ENCODE measurements around the gene CLCN4. TPM values are rescaled to one million over a fixed set of nuclear protein-coding genes. Genes with fewer than 3 reads are reported as not detected.

The CLCN4 gene
- total and polyA plus RNA-seq, 2 of the 8 experiments (the other 6 are each of a cell fraction or from before 2014, with no cell fraction given): 3.3 to 11.2 TPM

DNA sequence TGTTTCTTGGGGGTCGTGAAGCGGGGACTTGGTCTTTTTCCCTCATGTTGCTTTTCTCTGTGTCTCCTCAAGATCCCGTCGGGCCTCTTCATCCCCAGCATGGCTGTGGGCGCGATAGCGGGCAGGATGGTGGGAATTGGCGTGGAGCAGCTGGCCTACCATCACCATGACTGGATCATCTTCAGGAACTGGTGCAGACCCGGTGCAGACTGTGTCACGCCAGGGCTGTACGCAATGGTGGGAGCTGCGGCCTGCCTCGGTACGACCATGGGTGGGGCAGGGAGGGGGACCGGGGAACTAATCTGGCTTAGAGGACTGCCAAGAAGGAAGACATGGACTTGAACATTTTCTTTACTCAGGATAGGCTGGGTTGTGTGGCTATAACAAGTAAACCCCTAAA, 55.6 kb downstream of the CLCN4 start:
- H2BK15ac ChIP-seq (ENCODE audit: low read length): no peak overlapping the region
- H3K79me2 ChIP-seq (ENCODE audit: control insufficient read depth in 1 of 2, insufficient read depth in 2 of 2, low read length in 2 of 2): no peaks in the 10 kb centered on the region
- no peak for FAIRE-seq
- no peak overlapping the region for H3K4me3 ChIP-seq (ENCODE audit: extremely low read depth in 1 of 4, insufficient read depth in 2 of 4, low read depth in 3 of 4, low read length in 4 of 4)
- H3K4ac ChIP-seq (replicated peaks; ENCODE audit: insufficient read length, low read depth, low read length): no peak overlapping the region
- H4K8ac ChIP-seq (ENCODE audit: extremely low read depth, insufficient read depth, low read length): no peak overlapping the region
- no peak overlapping the region for H3K4me2 ChIP-seq (ENCODE audit: insufficient read depth in 1 of 2, low read depth in 2 of 2, low read length in 2 of 2)
- no peaks in the 10 kb centered on the region for H3K79me1 ChIP-seq (ENCODE audit: low read depth, low read length)
- WGBS, 2 experiments (ENCODE audit: extremely low coverage in 1 of 2, insufficient coverage in 1 of 2, insufficient read length in 1 of 2, insufficient replicate concordance in 2 of 2, low coverage in 1 of 2, low lambda C conversion rate in 2 of 2, missing lambda C conversion rate in 1 of 2): 87% methylated on average over 4 of the region's 15 CpGs; no CpG with 5 or more reads in 1 of the 2 experiments
- H3K27me3 ChIP-seq (replicated peaks in 1 of 4; ENCODE audit: control insufficient read depth in 3 of 4, extremely low read depth in 1 of 4, insufficient read depth in 3 of 4, low read length in 3 of 4): no peaks in the 10 kb centered on the region
- H4K20me1 ChIP-seq (replicated peaks in 1 of 2; ENCODE audit: control insufficient read depth in 1 of 2, insufficient read depth in 2 of 2, low read length in 2 of 2): peaks cover 0 to 1% of the 10 kb centered on the region in 2 experiments
- POLR2A ChIA-PET (ENCODE audit: partially characterized antibody): no interaction called here
- no peak overlapping the region for H3K56ac ChIP-seq (replicated peaks; ENCODE audit: insufficient read length, low read depth, low read length)
- no peaks in the 10 kb centered on the region for H3K9me3 ChIP-seq (ENCODE audit: insufficient read depth in 2 of 2, low read depth in 1 of 2, low read length in 1 of 2)
- H3K18ac ChIP-seq (ENCODE audit: extremely low read depth, low read length): no peak overlapping the region
- H3K23ac ChIP-seq (ENCODE audit: insufficient read length): no peak overlapping the region
- H3K9ac ChIP-seq (replicated peaks in 1 of 4; ENCODE audit: extremely low read depth in 1 of 4, low read depth in 3 of 4, low read length in 3 of 4): no peak overlapping the region
- no peak overlapping the region for H2BK20ac ChIP-seq (ENCODE audit: low read length)
- no peak overlapping the region for H2BK5ac ChIP-seq (ENCODE audit: low read depth, low read length)
- no peak overlapping the region for H4K91ac ChIP-seq (replicated peaks; ENCODE audit: insufficient read length, low read length)
- DNase-seq (ENCODE audit: low read depth in 1 of 2, low spot score in 2 of 2): no peak
- H2AK5ac ChIP-seq (ENCODE audit: low read depth, low read length): no peak overlapping the region
- CTCF ChIA-PET (ENCODE audit: partially characterized antibody): no interaction called here
- no peak overlapping the region for H4K5ac ChIP-seq (ENCODE audit: insufficient read length, low read depth, low read length)
- H3K4me1 ChIP-seq (replicated peaks in 1 of 4; ENCODE audit: control insufficient read depth in 3 of 4, insufficient read depth in 4 of 4, low read length in 3 of 4): no peaks in the 10 kb centered on the region
- no peak overlapping the region for H3K27ac ChIP-seq (ENCODE audit: low read depth, low read length)
- no peak for TF ChIP-seq CHD2 (IDR thresholded peaks at IDR 0.05; ENCODE audit: low read length)
- TF ChIP-seq SAP30 (IDR thresholded peaks at IDR 0.05; ENCODE audit: insufficient read depth, insufficient replicate concordance, low read length): no peak
- no peak for TF ChIP-seq TBP (IDR thresholded peaks at IDR 0.05; ENCODE audit: low read depth, low read length)
- TF ChIP-seq BACH1 (IDR thresholded peaks at IDR 0.05; ENCODE audit: low read length): no peak
- H3K23me2 ChIP-seq (ENCODE audit: low read depth, low read length): no peaks in the 10 kb centered on the region
- H3K14ac ChIP-seq (ENCODE audit: insufficient read length): no peak overlapping the region
- H2BK120ac ChIP-seq (replicated peaks; ENCODE audit: low read depth, low read length): no peak overlapping the region
- no peak overlapping the region for H2BK12ac ChIP-seq (ENCODE audit: low read depth, low read length)
- H2AFZ ChIP-seq (ENCODE audit: low read length): no peak overlapping the region
- peaks cover 0 to 5% (median 0%) of the 10 kb centered on the region in 4 experiments; a peak in 1 of 8 replicates for H3K36me3 ChIP-seq (ENCODE audit: control insufficient read depth in 2 of 4, insufficient read depth in 4 of 4, low read length in 3 of 4)
